ENCODE measurements around the gene ABHD17A. TPM values are rescaled to one million over a fixed set of nuclear protein-coding genes. Genes with fewer than 3 reads are reported as not detected.
A peak's percentile ranks its signal among the peaks of the same experiment; 100 is the strongest.

ABHD17A gene
- total and polyA plus RNA-seq, 9 of the 15 experiments (the other 6 are each of a cell fraction or from before 2014, with no cell fraction given): 0.04 to 135 (median 21.8) TPM; not detected in 1

- in situ Hi-C loops (cut with MboI): no loop called here
- H3K79me2 ChIP-seq (ENCODE audit: control insufficient read depth, insufficient read depth, low read length): no peaks in the 10 kb centered on the region
- DNase-seq (ENCODE audit: extremely low read depth in 1 of 4, low spot score in 3 of 4) (peak; percentile 86 to 88 (median 87)), ATAC-seq (peak; percentile 98), FAIRE-seq (peak; percentile 54)
- POLR2A ChIA-PET: interaction anchor here (0.6 kb wide), 1 partner anchor 8 kb away, joined by 3 read pairs; no protein-coding TSS in a partner anchor
- no peaks in the 10 kb centered on the region for H3K9me1 ChIP-seq (ENCODE audit: control insufficient read depth, insufficient read depth, low read length)
- peaks cover 9% of the 10 kb centered on the region; the same call in 1 of the 3 replicates for H3K36me3 ChIP-seq (ENCODE audit: control insufficient read depth, insufficient read depth, low read length)
- H3K9me3 ChIP-seq (replicated peaks; ENCODE audit: control insufficient read depth, insufficient read depth, low read depth, low read length): 0 out of 2 replicates have a peak, but pooled peaks cover 7% of the 10 kb centered on the region
- CTCF ChIA-PET (ENCODE audit: low intra/inter-chr PET ratio): interaction anchor here (0.6 to 1.2 kb wide), 5 partner anchors 54 to 306 kb away, joined by 3 to 6 read pairs (median 3); no protein-coding TSS in a partner anchor
- no peaks in the 10 kb centered on the region for H3K27me3 ChIP-seq (ENCODE audit: control insufficient read depth in 2 of 2, insufficient read depth in 2 of 2, low read length in 2 of 2)
- no TSS peak for BruUV-seq (replicated peaks)
- no peak overlapping the region for H3K4me3 ChIP-seq
- WGBS (ENCODE audit: insufficient coverage, low coverage, missing lambda C conversion rate): 20% methylated on average over 37 of the region's 42 CpGs
- peaks cover 3 to 30% of the 10 kb centered on the region in 2 experiments; a peak in 3 of 5 replicates for H3K4me1 ChIP-seq (replicated peaks in 1 of 2; ENCODE audit: control insufficient read depth in 2 of 2, insufficient read depth in 2 of 2, low read length in 2 of 2)
- peak overlapping the region; percentile 74 for H3K4me2 ChIP-seq (ENCODE audit: insufficient read depth, low read length)
- H4K20me1 ChIP-seq (replicated peaks; ENCODE audit: control insufficient read depth, insufficient read depth, low read length): no peaks in the 10 kb centered on the region
- H3K9ac ChIP-seq (ENCODE audit: insufficient read depth in 1 of 2, low read depth in 2 of 2, low read length in 2 of 2): peak overlapping the region in 1 of 2 experiments; percentile 77; a peak in 2 of 4 replicates
- no peak overlapping the region for H3K27ac ChIP-seq (ENCODE audit: extremely low read depth, low read depth, low read length)
- intact Hi-C loops (cut with micrococcal nuclease): loop anchor here (5.0 kb wide), 1 partner anchor 133 kb away; no protein-coding TSS in a partner anchor
- H2AFZ ChIP-seq (ENCODE audit: low read depth, low read length): peak overlapping the region; percentile 87
- peak; percentile 22; the same call in 1 of the 2 replicates for TF ChIP-seq CTBP1 (IDR thresholded peaks at IDR 0.05; ENCODE audit: borderline replicate concordance)
- TF ChIP-seq KLF16 (IDR thresholded peaks at IDR 0.05): 0 out of 2 replicates have a peak, but pooled peaks have one; percentile 13
- TF ChIP-seq MAZ (CRISPR knock-in tag; conservative IDR thresholded peaks at IDR 0.05 in 1 of 2, IDR thresholded peaks at IDR 0.05 in 1 of 2): peak; percentile 39 to 42; a peak in 3 of 4 replicates
- no peak for TF ChIP-seq PTBP1 (IDR thresholded peaks at IDR 0.05; ENCODE audit: low read depth, low read length)
- no peak for TF ChIP-seq ZNF561 (CRISPR knock-in tag; conservative IDR thresholded peaks at IDR 0.05)
- TF ChIP-seq ZNF766 (CRISPR knock-in tag; conservative IDR thresholded peaks at IDR 0.05): peak; percentile 73
- TF ChIP-seq CTCF (IDR thresholded peaks at IDR 0.05 in 2 of 3, conservative IDR thresholded peaks at IDR 0.05 in 1 of 3; ENCODE audit: insufficient read depth in 2 of 3, low read depth in 1 of 3, low read length in 3 of 3): peak; percentile 86 to 93 (median 88)
- peak; percentile 79 for TF ChIP-seq SMC3 (conservative IDR thresholded peaks at IDR 0.05; ENCODE audit: insufficient read depth, low read depth, low read length)
- 0 out of 2 replicates have a peak, but pooled peaks have one; percentile 19 for TF ChIP-seq SIN3B (IDR thresholded peaks at IDR 0.05; ENCODE audit: low read depth)
- TF ChIP-seq ZNF408 (CRISPR knock-in tag; IDR thresholded peaks at IDR 0.05; ENCODE audit: low read depth): no peak
- TF ChIP-seq ARID4B (CRISPR knock-in tag; IDR thresholded peaks at IDR 0.05): peak; percentile 48; the same call in 1 of the 2 replicates
- TF ChIP-seq CHD4 (IDR thresholded peaks at IDR 0.05; ENCODE audit: insufficient read depth, insufficient replicate concordance, low read depth, low read length, poor library complexity, severe bottlenecking): no peak
These were observed 43.9 kb upstream of the ABHD17A start for GRCh38 chr19:1929021-1929742.

Measured in K562 (cell line).